Umbilical cord (tissue), 2 donors: ENCODE results near the gene ANKDD1A. TPM values are rescaled to one million over a fixed set of nuclear protein-coding genes. Genes with fewer than 3 reads are reported as not detected.

ENCODE experiments used
- DNase-seq: peaks from one replicate; pipeline ENCODE4 v3.0.0-alpha.2; 2015; ENCODE audit warnings: low spot score
- total RNA-seq: library from RNA; depleted of rRNA; stranded (reverse); fragments of >200 nt; gene quantifications from one replicate; pipeline ENCODE4 v1.2.3, GENCODE V29; 2014; ENCODE audit warnings: low replicate concordance; ENCODE audit not compliant: insufficient read depth

Gene ANKDD1A
- total RNA-seq, 1 donor from 2014 or later, result 5.3 TPM

- DNase-seq, result no peak
These were observed 11.8 kb downstream of the ANKDD1A start for GRCh38 chr15:64923546-64923945.

DNA sequence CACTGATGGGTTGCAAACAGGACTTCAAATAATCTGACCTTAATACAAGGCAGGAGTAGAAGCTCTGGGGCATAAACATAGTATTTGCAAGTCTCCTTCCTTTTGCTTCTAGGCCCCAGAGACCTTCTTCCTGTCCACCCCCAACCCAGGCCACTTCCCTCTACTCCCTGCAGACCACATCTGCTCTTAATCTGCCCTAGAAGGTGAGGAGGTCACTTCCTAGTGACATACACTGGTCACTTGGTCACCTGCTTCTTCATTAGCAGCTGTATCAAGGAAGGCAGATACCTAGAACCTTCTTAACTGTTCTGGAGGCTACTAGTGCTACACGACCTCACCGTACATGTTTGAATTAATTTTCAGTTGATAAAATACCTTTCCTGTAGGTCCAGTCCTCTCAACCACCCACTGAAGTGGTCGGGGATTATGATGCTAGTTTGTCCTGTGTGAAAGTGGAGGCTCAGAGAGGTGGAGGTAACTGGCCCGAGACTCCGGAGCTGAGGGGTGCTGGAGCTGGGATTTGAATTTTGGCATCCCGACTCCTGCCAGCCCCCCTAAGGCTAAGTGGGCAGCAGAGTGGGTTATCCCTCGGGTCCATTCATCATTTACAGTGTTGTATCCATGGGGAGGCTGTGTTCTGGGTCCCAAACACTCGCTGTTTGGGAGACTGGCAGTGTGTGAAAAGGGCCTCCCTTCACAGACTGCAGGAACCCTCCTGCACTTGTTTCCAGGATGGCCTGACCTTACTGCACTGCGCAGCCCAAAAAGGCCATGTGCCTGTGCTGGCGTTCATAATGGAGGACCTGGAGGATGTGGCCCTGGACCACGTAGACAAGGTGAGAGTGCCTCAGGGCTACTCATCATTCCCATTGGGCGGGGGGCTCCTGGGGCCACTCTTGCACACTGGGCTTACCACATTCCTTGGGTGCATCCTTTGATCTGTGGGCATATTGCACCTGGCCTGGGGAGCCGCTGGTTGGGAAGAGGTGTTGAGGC lies 13.9 kb downstream of the ANKDD1A start:
- DNase-seq, result no peak

GRCh38 chr15:64926661-64927060 lies 15.0 kb downstream of the ANKDD1A start:
- no peak for DNase-seq

GRCh38 chr15:64928626-64929220 lies 17.0 kb downstream of the ANKDD1A start:
- DNase-seq, result no peak

DNA sequence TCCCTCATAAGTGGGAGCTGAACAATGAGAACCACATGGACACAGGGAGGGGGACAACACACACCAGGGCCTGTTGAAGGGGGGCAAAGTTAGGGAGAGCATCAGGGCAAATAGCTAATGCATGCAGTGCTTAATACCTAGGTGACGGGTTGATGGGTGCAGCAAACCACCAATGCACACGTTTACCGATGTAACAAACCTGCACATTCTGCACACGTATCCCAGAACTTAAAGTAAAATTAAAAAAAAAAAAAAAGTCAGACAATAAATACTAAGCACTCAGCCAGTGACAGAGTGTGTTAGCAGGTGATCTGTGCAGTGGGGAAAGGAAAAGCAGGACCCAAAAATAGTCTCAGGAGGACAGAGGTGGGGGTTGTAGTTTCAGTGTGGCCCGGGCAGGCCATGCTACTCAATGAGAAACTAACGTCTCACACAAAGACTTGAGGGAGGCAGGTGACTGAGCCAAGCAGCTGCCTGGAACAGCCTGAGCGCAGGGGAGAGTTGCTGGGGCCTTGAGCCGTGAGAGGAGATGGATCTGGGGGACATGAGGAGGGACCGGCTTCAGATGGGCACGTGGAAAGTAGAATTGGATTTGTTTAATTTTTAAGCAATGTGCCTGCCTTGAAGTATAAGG lies 18.4 kb downstream of the ANKDD1A start:
- no peak for DNase-seq

DNA sequence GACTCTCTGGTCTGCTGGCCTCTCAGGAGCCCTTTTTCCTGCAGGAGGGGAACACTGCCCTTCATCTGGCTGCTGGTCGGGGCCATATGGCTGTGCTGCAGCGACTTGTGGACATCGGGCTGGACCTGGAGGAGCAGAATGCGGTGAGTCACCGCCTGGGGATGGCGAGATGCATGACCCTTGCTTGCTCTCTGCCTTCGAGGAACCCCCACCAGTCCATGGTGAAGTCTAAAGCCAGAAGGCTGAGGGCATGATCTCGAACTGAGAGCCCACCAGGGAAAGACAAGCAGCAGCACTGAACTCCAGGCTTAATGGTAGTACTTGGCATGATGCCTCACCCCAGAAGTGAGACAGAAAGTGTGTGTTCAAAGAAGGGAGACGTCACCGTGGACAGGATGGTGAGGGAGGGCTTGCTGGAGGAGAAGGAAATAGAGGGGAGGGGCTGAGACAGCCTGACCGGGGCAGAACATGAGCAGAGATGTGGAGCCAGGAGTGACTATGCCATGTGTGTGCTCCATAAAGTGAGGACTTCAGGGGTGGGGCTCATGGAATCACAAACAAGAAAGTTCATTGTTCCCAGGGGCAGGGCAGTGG lies 19.2 kb downstream of the ANKDD1A start:
- DNase-seq, result no peak

- no peak for DNase-seq
These were observed 19.7 kb downstream of the ANKDD1A start for GRCh38 chr15:64931381-64931780.

DNA sequence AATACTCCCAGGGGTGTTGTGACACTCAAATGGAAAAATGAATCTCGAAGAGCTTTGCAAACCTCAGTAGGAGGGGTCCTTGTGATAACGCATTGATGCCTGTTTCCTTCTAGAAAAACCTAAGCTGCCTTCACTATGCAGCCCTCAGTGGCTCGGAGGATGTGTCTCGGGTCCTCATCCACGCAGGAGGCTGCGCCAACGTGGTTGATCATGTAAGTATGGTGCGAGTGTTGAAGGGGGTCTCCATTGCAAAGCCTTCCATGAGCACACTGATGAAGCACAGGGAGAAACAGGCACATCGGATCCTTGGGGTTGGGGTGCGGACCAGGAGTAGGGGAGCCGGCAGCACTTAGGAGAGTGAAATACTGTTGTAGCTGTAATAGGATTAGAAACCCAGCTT lies 22.3 kb downstream of the ANKDD1A start:
- no peak for DNase-seq

GRCh38 chr15:64938192-64938591 lies 26.5 kb downstream of the ANKDD1A start:
- no peak for DNase-seq

DNA sequence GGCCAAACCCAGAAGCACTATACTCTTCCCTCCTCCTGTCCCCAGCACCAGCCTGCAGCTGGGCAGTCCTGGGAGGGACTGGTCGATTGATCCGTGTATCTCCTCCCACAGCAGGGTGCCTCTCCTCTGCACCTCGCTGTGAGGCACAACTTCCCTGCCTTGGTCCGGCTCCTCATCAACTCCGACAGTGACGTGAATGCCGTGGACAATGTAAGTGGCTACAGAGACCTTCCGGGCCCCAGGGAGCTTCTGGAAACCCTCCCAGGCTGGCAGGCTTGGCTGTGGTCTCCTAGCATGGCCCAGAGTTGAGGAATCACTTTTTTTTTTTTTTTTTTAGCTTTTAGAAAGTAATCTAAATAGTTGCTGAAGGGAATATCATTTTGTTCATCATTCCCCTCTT lies 30.7 kb downstream of the ANKDD1A start:
- DNase-seq, result no peak

- DNase-seq, result no peak
These were observed 32.0 kb downstream of the ANKDD1A start for GRCh38 chr15:64943512-64944225.

GRCh38 chr15:64944961-64945360 lies 33.3 kb downstream of the ANKDD1A start:
- no peak for DNase-seq

DNA sequence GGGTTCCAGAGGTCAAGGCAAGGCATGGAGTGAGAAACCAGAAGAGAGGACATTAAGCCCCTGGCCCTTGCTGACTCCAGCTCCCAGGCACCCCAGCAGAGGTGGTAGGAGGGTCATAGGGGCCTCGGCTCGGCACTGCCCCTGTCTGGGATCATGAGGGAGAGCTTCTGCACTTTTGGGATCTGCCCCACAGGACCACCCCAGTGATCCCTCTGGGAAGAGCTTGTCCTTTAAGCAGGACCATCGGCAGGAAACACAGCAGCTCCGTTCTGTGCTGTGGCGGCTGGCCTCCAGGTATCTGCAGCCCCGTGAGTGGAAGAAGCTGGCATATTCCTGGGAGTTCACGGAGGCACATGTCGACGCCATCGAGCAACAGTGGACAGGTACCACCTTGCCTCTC lies 35.5 kb downstream of the ANKDD1A start:
- DNase-seq, result no peak

DNA sequence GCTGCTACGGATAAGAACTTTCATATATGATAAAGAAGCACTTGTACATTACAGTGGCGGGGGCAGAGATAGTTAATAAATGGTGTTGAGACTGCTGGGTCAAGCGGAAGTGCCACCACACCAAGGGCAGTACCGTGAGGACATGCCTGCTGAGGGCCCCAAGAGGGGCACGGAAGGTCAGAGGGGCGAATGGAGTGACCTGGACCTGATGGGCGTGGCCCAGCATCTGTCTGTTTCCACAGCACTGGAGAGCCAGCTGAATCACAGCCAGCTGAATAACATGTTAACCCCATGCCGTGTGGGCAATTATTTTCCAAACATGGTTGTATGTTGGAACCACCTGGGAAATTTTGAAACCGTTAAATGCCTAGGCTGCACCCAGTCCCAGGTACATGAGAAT lies 37.2 kb downstream of the ANKDD1A start:
- DNase-seq, result no peak

GRCh38 chr15:64949383-64950186 lies 37.9 kb downstream of the ANKDD1A start:
- DNase-seq, result no peak

DNA sequence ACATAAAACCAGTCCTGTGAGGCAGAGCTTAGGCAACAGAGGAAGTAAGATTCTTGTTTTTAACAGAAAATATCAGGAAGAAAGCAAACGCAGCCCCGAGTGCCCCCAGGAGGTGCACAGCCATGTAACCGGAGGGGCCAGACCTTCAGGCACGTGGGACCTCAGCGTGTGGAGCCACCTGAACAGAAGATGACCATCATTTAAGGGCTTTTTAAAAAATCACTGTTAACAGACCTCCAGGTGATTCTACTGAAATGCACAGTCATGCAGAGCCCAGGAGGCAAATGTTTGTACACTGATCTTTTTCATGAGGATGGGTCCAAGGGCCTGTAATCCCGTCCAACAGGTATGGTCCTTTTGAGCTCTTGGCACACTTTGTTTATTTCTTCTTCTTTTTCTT lies 39.2 kb downstream of the ANKDD1A start:
- DNase-seq, result no peak

DNA sequence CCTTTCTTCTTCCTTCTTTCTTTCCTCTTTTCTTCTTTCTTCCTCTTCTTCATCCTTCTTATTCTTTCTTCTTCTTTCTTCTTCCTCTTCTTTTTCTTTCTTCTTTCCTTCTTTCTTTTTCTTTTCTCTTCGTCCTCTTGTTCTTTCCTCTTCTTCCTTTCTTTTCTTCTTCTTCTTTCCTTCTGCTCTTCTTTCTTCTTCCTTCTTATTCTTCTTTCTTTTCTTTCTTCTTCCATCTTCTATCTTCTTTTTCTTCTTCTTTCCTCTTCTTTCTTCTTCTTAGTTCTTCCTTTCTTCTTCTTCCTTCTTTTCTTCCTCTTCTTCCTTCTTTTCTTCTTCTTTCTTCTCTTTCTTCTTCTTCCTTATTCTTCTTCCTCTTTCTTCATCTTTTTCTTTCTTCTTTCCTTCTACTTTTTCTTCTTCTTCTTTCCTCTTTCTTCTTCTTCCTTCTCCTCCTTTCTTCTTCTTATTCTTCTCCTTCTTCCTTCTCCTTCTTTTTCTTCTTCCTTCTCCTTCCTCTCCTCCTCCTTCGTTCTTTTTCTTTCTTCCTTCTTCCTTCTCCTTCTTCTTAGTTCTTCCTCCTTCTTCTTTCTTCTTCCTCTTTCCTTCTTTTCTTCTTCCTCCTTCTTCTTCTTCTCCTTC lies 40.2 kb downstream of the ANKDD1A start:
- no peak for DNase-seq

DNA sequence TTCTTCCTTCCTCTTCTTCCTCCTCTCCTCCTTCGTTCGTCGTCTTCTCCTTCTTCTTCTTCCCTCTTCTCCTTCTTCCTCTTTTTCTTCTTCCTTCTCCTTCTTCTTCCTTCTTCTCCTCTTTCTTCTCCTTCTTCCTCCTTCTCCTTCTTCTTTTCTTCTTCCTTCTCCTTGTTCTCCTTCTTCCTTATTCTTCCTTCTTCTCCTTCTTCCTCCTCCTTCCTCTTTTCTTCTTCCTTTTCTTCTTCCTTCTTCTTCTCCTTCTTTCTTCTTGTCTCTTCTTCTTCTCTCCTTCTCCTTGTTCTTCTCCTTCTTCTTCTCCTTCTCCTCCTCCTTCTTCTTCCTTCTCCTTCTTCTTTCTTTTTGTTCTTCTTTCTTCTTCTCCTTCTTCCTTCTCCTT lies 42.7 kb downstream of the ANKDD1A start:
- DNase-seq, result no peak

DNA sequence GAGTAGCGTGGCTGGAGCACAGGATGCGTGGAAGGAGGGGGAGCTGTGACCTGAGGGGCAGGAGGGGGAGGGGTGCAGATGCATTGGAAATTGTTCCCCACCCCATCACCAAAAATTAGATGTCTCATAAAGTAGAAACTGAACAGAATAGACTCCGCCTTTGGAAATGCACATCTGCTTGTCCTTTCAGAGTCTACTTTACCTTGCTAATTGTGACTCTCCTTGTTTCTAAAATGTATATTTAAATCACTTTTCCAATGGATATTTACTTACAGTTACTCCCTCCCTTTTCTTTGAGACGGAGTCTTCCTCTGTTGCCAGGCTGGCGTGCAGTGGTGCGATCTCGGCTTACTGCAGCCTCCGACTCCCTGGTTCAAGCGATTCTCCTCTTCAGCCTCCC lies 47.4 kb downstream of the ANKDD1A start:
- DNase-seq, result no peak

DNA sequence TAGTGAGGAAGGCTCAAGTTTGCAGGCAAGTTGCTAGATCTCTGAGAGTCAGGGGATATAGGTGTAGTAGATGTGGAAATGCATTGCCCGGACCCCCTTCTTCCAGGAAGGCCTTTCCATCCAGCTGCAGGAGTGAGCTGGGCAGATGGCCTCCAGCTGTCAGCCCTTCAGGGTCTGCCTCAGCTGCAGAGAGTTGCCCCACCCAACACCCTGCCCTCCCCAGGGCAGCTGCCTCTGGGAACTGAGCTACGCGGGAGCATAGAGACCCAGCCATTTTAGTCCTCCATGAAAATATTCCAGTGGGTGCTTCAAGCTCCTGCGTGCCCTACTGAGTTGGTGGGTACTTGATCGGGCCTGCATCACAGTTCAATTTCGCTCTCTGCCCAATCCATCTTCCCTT lies 48.5 kb downstream of the ANKDD1A start:
- DNase-seq, result no peak
